RKO (cell line): ENCODE results near the gene DPH7.
"Not testable (repeated sequence)": the region's sequence is repeated elsewhere in the genome, so short reads cannot be mapped to it uniquely, and the experiment has no call there.

ENCODE experiments used
- DNase-seq: peaks from one replicate; pipeline ENCODE4 v3.0.0-alpha.2; 2016; ENCODE audit warnings: low spot score

The DPH7 gene

DNA sequence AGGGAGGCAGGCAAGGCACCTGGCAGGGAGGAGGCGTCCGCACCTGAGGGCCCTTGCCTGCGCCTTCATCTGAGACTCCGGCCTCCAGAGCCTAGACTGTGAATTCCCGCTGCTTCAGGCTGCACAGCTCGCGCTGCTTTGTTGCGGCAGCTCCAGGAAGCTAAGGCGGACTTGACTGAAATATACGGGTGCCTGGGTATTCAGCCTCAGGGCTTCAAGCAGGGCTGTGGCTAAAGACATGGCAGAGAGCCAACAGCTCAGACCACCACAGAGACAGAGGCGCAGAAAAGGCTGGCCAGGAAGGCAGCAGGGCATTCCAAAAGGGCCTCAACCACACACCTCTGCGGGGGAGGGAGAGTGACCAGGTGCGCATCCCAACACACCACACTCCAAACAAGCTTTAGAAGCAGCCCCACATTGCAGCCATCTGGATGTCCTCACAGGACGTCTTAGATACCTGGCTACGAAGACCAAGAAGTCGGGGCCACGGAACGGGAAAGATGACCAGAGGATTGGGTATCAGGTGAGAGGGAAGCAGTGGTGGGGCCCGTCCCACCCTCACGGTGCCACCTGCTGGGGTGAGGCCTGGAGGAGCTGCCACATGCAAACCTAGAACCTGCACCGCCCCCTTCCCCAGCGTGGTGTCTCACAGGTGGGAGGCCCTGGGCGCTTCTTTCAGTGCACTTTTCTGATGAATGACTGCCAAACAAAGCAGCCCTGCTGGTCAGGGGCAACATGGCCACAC is 1.7 kb upstream of the DPH7 start:
- no peak for DNase-seq

DNA sequence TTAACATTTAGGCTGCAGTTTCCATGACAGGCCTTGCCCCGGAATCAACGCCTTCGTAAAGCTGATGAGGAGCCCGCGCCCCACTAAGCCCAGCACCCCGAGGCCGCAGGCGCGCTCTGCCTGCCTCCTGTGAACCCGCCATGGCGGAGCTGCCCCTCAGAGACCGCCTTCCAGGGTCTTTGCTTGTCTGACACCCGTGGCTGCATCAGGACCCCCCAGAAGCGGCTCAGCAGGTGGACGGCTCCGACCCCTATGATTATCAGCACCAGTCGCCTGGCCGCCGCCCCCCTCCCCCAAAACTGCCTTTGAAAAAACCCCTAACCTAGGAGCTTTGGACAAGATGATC is 507 bp upstream of the DPH7 start:
- no peak for DNase-seq

DNA sequence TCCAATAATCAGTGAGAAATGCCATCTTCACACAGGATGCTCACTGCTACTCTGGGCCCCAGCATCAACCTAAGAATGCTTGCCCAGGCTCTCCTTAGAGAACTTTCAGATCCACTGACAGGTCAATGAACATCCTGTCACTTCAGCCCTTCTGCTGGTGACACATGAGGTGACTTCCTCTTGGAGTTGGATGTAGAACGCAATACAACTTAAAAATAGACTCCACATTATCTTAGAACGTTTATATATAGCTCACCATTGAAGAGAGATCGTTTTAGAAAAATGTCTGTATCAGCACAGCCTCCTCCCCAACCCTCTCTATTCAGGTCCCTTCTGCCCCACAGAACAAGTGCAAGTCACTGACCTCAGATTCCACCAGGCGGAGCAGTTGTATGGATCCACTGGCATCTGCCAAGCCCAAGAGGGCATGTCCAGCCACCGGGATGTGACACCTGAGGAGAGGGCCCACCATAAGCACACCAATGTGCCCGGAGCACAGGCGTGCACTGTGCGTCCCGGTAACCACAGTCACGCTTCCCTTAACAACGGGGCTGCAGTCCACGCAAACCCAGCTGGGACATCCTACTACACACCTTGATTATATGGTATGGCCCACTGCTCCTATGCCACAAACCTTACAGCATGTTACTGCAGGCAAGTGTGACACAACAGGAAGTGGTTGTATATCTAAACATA is 2.9 kb downstream of the DPH7 start:
- DNase-seq: no peak

DNA sequence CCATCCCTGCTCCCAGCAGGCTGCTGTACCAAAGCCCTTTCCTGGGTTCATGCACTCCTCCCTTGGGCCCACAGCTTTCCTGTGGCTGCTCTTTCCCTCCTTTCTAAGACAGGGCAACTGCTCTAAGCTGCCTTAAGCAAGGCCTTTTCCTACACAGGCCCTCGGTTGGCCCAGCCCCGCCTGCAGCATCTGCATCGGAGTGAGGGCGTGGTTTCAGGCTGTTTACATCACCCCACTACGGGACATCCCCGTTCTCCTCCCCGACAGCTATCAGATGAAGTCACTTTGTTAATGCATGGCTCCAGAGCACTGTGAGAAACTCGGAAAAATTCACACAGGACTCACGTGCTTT is 3.4 kb downstream of the DPH7 start:
- DNase-seq: no peak

DNA sequence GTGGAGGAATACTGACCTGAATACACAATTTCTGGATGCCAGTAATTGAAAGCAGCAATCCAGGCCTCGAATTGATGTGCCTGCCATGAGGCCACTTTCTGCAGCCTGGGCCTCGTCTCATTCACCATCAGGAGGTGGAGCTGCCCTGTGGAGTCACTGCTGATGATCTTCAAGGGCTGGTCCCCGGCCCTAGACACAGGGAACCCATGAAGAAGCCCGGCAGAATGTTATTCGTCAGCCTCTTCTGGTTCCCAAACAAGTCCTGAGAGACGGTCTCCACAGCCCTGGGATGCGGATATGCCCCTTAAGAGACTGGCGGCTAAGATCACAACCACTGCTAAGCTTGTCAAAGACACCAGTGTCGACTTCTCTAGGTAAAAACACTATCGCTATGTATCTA is 4.5 kb downstream of the DPH7 start:
- DNase-seq: no peak

DNA sequence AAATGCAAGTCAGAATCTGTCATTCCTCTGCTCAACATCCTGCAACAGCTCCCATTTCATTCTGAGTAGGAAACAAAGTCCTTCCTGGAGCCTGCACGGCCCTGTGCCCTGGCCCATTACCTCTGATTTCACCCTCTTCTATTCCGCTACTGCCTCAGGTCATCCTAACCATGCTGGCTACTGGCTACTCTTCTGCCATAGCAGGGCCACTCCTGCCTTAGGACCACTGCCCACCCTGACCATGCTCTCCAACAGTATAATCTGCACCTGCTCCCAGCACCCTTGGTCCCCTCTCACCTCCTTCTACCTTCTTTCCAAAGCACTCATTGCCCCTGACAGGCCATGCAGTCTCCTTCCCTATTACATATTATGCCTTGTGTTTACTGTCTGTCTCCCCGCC is 8.2 kb downstream of the DPH7 start:
- DNase-seq: no peak

DNA sequence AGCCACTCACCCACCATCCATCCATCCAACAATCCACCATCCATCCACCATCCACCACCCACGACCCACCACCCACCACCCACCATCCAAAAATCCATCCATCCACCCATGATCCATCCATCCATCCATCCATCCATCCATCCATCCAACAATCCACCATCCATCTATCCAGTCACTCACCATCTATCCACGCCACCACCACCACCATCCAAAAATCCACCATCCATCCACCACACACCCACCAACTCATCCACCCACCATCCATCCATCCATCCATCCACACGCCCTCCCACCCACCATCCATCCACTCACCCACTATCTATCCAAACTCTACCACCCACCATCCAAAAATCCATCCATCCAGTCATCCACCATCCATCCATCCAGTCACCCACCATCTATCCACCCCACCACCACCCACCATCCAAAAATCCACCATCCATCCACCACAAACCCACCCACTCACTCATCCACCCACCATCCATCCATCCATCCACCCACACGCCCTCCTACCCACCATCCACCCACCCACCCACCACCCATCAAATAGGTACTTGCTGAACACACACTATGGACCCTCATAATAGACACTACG is 9.0 kb downstream of the DPH7 start:
- DNase-seq: no peak

DNA sequence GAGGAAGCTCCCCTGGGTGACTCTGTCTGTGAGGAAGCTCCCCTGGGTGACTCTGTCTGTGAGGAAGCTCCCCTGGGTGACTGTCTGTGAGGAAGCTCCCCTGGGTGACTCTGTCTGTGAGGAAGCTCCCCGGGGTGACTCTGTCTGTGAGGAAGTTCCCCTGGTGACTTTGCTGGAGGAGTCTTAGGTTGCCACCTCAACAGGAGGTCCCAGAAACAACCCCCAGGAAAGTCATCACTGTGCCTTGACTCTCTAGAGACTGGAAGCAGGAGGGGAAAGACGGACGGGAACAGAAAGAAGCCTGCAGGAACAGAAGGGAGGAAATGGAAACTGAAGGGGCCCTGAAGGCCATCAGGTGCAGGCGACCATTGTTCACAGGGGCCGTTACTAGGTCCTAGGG is 10.3 kb downstream of the DPH7 start:
- DNase-seq: peak; percentile 49

DNA sequence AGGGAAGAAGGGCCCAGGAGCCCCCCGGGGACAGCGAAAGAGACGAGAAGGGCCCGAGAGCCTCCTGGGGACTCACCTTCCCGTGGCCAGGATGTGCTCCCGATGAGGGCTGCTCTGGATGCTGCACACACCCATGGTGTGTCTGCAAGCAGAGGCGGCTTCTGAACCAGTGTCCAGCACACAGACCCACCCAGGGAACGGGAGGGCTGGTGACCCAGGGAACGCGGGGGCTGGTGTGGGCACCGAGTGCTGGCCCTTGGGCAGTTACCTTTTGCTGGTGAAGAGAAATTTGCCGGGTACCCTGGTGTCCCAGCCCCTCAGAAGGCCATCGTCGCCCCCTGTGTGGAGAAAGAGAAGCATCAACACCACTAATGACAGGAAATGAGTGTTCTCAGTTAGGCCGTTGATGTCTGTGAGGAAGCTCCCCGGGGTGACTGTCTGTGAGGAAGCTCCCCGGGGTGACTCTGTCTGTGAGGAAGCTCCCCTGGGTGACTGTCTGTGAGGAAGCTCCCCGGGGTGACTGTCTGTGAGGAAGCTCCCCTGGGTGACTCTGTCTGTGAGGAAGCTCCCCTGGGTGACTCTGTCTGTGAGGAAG is 13.8 kb downstream of the DPH7 start:
- DNase-seq: peak; percentile 58

DNA sequence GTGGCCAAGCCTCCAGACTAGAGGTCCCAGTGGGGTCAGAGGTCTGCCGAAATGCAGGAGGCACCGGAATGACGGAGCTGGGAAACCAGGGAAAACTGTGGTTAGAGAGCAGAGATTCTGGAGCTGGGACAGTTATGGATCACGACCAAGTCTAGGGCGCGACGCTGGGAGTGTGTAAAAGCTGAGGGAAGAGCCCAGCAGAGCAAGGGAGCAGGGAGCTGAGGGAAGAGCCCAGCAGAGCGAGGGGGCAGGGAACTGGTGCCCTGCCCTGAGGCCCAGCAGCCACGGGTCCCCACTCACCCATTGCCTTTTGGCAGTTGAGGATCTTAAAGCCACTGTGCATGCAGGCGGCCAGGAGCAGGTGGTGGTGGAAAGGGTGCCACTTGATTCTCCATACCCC is 14.6 kb downstream of the DPH7 start:
- DNase-seq: no peak

DNA sequence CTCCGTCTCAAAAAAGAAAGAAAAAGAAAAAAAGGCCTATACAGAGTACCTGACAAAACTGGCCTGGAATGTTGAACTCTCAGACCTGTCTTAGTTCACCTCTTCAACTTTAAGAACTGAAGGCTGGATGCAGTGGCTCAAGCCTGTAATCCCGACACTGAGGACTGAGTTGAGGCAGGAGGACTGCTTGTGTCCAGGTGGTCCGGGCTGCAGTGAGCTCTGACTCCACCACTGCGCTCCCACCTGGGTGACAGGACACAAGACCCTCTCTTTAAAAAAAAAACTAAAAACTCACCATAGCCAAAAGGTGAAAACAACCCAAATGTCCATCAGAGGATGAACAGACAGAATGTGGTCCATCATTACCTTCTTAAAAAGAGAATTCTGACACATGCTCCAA is 20.6 kb downstream of the DPH7 start:
- DNase-seq: no peak

DNA sequence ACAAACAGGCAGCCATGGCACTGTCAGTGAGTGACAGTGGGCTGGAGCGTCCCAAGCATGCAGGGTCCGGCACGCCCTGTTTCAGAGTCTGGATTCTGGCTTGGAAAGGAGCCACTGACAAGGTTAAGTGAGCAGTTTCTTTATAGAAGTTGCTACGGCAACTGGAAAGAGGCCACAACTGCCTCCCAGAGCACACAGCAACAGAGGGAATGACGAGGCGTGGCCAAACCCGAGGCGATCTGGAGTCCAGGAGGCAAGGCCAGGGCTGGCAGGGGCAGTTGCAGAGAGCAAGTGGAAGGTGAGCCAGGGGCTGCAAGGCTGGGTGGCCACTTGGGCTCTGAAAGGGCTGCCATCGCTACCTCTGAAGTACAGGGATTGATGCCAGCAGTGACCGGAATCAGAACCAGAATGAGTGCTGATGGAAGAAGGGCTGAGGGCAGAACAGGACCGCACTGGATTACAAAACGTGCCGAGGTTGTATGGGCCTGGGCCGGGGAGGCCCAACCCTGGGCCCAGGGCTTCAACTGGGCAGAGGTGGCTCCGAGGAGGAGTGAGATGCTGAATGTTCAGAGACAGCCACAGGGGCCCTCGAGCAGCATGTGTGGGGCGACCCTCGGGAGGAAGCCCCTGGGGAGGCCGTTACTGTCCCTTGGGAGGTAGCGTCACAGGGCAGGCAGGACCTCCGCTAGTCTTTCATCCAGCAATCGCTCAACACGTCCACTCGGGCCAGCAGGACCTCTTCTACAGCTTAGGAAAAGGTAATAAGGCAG is 22.5 kb downstream of the DPH7 start:
- DNase-seq: no peak

DNA sequence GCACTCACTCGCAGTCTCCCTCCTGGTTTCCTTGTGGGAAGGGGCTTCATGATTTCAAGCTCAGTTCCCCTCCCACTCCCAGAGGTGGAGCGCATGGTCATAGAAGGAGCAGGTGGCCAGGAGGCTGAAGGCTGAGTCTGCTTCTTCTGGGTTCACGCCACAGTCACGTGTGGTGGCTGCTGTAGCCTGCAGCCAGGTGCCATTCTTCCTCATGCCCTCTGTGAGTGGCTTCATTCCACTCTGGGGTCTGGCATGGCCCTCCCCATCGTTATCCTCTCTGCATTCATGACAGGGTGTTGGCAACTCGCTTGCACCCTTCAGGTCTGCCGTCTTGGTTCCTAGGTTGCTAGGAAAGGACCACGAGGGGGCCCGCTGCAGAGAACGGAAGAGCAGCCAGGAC is 23.5 kb downstream of the DPH7 start:
- no peak for DNase-seq

DNA sequence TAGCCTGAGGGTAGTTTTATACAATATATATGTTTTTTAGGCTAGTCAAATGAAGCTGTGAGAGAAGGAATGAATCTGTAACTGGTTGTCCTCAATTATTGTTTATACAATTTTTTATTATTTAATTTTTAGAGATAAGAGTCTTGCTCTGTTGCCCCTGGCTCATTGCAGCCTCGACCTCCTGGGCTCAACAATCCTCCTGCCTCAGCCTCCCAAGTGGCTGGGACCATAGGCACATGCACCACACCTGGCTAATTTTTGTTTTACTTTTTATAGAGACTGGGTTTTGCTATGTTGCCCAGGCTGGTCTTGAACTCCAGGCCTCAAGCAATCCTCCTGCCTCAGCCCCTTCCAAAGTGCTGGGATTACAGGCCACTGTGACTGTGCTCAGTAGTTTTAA is 24.4 kb downstream of the DPH7 start:
- no peak for DNase-seq

DNA sequence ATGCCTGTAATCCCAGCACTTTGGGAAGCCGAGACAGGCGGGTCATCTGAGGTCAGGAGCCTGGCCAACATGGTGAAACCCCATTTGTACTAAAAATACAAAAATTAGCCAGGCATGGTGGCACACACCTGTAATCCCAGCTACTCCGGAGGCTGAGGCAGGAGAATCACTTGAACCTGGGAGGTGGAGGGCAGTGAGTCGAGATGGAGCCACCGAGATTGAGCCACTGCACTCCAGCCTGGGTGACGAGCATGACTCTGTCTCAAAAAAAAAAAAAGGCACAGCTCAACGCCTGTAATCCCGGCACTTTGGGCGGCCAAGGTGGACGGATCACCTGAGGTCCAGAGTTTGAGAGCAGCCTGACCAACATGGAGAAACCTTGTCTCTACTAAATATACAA is 25.1 kb downstream of the DPH7 start:
- not testable (repeated sequence) for DNase-seq

DNA sequence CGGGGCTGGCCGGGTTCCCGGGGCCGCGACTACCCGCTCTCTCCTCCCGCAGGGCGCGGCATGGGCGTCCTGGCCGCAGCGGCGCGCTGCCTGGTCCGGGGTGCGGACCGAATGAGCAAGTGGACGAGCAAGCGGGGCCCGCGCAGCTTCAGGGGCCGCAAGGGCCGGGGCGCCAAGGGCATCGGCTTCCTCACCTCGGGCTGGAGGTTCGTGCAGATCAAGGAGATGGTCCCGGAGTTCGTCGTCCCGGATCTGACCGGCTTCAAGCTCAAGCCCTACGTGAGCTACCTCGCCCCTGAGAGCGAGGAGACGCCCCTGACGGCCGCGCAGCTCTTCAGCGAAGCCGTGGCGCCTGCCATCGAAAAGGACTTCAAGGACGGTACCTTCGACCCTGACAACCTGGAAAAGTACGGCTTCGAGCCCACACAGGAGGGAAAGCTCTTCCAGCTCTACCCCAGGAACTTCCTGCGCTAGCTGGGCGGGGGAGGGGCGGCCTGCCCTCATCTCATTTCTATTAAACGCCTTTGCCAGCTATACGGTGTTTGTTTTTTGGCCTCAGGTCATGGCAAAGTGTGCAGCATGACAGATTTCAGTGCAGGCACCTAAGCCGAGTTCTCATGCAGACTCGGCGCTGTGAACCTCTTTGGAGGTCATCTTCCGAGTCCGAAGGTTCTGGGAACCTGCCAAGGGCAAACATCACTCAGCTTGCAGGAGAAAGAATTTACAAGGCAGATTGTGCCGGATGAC is 26.5 kb downstream of the DPH7 start:
- DNase-seq: peak; percentile 59

DNA sequence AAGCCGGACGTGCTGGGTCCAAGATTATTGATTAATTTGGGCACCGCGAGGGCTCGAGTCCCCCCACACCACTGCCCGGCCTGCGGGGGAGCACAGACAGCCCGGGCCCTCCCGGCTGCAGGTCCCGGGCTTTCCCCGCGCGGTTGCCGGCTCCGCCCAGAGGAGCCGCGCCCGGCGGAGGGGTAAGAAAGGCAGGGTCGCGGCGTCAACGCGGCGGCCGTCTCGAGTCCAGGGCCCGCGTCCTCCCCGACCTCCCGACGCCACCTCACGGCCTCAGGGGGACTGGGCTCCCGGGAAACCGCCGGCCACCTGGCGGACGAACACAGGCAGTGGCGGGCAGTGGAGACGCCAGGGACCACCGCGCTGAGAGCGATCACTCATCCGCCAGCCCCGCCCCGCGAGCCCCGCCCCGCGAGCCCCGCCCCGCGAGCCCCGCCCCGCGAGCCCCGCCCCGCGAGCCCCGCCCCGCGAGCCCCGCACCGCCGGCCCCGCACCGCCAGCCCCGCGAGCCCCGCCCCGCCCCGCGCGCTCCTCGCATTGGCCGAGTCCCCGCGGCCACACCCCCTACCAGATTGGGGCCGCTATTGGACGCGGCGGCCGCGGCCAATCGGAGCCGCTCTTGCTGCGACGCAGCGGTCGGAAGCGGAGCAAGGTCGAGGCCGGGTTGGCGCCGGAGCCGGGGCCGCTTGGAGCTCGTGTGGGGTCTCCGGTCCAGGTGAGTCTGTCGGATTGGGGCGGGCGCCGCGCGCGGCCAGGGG is 27.3 kb downstream of the DPH7 start, which contains the start of gene MRPL41:
Gene MRPL41 (plus strand): TSS at position 616 of the 758 bp plus-strand sequence. CDS start 203 bp downstream, outside the sequence.
- peak; percentile 95 for DNase-seq

DNA sequence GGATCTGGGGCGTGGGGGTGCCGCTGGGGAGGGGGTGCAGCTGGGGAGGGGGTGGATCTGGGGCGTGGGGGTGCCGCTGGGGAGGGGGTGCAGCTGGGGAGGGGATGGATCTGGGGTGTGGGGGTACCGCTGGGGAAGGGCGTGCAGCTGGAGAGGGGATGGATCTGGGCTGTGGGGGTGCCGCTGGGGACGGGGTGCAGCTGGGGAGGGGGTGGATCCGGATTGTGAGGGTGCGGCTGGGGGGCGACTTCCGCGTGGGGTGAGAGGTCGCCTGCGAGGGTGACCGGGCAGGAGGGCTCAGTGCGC is 27.8 kb downstream of the DPH7 start:
- not testable (repeated sequence) for DNase-seq

DNA sequence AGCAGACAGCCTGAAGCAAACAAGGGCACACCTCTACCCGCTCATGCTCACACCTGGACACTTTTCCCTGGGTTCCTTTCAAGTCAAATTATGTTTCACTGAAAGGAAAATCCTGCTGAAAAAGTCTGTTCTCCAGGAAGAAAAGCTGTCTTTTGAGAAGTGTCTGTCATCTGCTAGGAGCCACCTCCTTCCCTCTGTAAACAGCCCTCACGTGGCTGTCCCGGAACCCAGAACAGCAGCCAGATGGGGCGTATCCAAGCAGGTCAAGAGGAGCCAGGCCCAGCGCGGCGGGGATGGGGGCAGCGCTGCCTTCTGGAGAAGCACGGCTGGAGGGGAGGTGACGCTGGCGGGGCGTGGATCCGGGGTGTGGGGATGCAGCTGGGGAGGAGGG is 28.5 kb downstream of the DPH7 start, which contains the start of gene PNPLA7:
Gene PNPLA7 (minus strand): TSS at position 172 of the 391 bp plus-strand sequence. CDS start 205 bp downstream, outside the sequence.
- DNase-seq: peak; percentile 80

DNA sequence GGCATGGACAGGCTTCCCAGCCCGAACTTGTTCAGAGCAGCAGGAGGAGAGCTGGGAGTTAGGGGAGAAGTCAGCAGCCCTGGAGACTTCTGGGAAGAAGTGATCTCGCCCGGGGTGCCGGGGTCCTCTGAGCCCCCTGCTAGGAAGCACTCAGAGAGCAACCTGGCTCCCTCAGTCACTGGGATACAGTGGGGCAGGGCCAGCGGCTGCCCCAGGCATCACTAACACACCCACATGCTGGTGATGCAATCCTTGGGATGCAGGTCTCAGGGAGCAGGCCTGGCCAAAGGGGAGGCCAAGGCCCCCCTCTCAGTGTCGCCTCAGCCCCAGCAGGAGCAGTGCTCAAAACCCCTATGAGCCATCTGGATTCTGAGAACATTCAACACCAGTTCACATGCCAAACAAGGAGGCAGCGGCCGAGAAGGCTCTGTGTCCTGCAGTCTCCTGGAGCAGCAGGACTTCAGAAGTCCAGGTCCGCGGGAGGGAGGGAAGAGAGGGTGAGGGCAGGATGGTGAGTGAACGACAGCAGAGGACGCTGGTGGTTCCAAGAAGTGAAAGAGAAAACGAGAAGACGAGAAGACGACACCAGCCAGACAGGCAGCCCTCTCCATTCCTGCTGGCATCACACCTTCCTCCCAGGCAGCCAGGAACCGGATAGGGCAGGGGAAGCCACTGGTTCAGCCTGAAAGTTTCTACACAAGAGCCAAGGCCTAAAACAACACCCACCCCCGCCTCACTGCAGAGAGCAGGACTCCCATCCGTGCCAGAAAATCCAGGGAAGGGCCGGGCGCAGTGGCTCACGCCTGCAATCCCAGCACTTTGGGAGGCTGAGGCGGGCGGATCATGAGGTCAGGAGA is 30.8 kb downstream of the DPH7 start:
- DNase-seq: no peak
